WI38 (cell line): ENCODE results near the gene GPC5.

Source experiments
- H3K4me3 ChIP-seq: 2 replicates; pipeline ENCODE4 v1.5.1; 2011; ENCODE audit warnings: low read depth, mild to moderate bottlenecking, control low read depth, low read length
- TF ChIP-seq, protein P1 (sequence below): IDR thresholded peaks from 2 replicates; pipeline ENCODE4 v1.5.1; 2012; ENCODE audit warnings: low read depth, mild to moderate bottlenecking, control low read depth, low read length

Gene GPC5

DNA sequence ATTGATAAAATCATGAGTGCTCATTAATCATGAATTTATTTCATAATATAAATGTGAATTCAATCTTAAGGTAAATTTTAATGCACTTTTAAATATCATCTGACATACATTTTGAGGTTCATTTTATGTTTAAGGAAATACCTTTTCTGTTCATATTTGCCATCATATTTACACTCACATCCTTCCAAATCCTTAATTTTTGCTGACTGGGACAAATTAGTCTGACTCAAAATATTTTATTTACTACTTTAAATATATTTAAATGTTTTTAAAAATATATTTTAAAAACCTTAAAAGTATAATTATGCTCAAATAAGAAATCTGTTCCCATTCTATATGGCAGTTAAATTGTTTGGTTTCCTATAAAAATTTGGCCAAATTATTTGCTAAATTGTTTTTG is 438.1 kb downstream of the GPC5 start:
- TF ChIP-seq, protein P1, sequence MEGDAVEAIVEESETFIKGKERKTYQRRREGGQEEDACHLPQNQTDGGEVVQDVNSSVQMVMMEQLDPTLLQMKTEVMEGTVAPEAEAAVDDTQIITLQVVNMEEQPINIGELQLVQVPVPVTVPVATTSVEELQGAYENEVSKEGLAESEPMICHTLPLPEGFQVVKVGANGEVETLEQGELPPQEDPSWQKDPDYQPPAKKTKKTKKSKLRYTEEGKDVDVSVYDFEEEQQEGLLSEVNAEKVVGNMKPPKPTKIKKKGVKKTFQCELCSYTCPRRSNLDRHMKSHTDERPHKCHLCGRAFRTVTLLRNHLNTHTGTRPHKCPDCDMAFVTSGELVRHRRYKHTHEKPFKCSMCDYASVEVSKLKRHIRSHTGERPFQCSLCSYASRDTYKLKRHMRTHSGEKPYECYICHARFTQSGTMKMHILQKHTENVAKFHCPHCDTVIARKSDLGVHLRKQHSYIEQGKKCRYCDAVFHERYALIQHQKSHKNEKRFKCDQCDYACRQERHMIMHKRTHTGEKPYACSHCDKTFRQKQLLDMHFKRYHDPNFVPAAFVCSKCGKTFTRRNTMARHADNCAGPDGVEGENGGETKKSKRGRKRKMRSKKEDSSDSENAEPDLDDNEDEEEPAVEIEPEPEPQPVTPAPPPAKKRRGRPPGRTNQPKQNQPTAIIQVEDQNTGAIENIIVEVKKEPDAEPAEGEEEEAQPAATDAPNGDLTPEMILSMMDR: no peak
- H3K4me3 ChIP-seq: no peak overlapping the region

DNA sequence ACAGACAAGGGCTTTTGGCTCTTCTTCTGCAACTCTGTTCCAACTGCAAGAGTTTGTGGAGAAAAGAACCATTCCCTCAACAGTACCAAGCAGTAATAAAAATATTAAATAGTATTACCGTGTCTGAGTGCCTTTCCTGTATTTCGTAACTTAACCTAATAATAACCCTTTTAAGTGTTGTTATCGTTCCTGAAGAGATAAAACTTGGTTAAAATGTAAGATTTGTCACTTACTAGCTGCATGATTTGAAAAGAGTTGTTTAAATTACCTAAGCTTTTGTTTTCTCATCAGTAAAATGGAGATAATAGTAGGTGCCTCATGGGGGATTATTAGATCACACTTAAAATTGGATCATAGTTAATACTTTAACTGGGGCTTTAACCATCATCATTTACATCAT is 447.2 kb downstream of the GPC5 start:
- TF ChIP-seq, protein P1: no peak
- H3K4me3 ChIP-seq: no peak overlapping the region

DNA sequence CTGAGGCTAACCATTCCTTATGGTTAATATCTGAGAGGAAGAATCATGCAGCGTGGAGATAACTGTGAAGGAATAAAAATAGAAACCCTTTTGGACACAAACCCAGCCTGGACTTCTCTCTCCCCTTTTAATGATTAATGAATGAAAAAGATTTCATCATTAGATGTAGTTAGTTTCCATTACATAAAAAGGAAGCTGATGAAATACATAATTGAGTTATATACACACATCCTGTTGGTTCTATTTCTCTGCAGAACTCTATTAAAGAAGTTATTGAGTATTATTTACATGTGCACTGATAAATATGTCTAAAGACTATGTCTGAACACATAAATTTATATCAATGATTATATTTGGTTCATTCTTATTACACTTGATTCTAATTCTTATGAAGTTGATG is 465.3 kb downstream of the GPC5 start:
- TF ChIP-seq, protein P1: no peak
- no peak overlapping the region for H3K4me3 ChIP-seq

DNA sequence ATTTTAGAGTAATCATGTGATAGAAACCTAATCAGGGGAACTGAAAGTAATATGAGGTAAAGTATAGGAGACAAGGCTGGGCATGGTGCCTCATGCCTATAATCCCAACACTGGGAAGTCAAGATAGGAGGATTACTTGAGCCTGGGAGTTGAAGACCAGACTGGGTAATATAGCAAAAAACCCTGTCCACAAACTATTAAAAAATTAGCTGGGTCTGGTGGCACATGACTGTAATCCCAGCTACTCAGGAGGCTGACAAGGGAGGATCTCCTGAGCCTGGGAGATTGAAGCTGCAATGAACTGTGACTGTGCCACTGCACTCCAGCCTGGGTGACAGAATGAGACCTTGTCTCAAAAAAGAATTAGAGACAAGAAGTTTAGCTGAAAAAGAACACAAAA is 469.9 kb downstream of the GPC5 start:
- TF ChIP-seq, protein P1: no peak
- H3K4me3 ChIP-seq: no peak overlapping the region

DNA sequence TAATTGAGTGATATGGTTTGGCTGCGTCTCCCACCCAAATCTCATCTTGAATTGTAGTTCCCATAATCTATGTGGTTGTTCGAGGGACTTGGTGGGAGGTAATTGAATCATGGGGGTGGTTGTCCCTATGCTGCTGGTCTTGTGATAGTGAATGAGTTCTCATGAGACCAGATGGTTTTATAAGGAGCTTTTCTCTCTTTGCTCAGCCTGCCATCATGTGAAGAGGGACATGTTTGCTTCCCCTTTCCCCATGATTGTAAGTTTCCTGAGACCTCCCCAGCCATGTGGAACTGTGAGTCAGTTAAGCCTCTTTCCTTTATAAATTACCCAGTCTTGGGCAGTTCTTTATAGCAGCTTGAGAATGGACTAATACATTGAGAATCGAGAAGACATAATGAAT is 480.1 kb downstream of the GPC5 start:
- TF ChIP-seq, protein P1: no peak
- no peak overlapping the region for H3K4me3 ChIP-seq

DNA sequence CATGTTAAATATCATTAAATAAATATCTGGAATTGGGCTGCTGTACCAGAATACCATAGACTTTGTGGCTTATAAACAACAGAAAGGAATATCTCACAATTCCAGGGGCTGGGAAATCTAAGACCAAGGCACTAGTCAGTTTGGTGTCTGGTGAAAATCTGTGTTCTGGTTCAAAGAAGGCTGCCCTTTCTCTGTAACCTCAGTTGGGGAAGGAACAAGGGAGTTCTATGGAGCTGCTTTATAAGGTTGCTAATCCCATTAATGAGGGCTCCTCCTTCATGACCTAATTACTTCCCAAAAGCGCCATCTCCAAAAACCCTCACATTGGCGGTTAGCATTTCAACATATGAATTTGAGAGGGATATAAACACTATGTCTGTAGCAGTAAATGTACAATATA is 480.9 kb downstream of the GPC5 start:
- TF ChIP-seq, protein P1: no peak
- no peak overlapping the region for H3K4me3 ChIP-seq

DNA sequence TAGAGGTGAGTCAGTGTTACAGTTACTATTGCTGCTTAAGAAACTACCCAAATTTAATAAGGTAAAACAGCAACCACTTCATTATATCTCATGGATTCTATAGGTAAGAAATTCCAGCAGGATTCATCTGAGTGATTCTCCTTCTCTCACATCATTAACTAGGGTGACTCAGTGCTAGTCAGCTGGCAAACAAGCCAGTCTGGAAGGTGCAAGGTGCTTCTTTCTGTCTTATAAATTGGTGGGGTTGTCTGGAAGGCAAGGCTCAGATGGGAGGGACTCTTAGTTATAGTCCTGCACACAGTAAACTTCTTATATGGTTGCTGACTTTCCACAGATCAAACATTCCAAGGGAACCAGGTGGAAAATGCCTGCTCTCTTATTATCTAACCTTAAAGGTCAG is 484.5 kb downstream of the GPC5 start:
- TF ChIP-seq, protein P1: no peak
- H3K4me3 ChIP-seq: no peak overlapping the region
